ENCODE results near the gene PCTP.
A peak's percentile ranks its signal among the peaks of the same experiment; 100 is the strongest.

Gene PCTP

GRCh38 chr17:55750750-55751657 lies at the start of gene PCTP:
Gene PCTP, plus strand, starts transcription at chr17:55751051. Its CDS starts 53 bp downstream, at chr17:55751104.
- DNase-seq, result peak; percentile 75

GRCh38 chr17:55702150-55702549 lies 48.7 kb upstream of the PCTP start:
- no peak for DNase-seq

GRCh38 chr17:55704401-55704800 lies 46.5 kb upstream of the PCTP start:
- DNase-seq, result no peak

- no peak for DNase-seq
Observed at GRCh38 chr17:55705847-55706246, 45.0 kb upstream of the PCTP start.

- DNase-seq, result no peak
Observed at GRCh38 chr17:55706808-55707773, 43.8 kb upstream of the PCTP start.

GRCh38 chr17:55708175-55708974 lies 42.5 kb upstream of the PCTP start:
- no peak for DNase-seq

- DNase-seq, result no peak
Observed at GRCh38 chr17:55709440-55709839, 41.4 kb upstream of the PCTP start.

GRCh38 chr17:55709984-55710383 lies 40.9 kb upstream of the PCTP start:
- DNase-seq, result no peak

GRCh38 chr17:55710410-55710809 lies 40.4 kb upstream of the PCTP start:
- no peak for DNase-seq

GRCh38 chr17:55710829-55711496 lies 39.9 kb upstream of the PCTP start:
- DNase-seq, result no peak

- DNase-seq, result no peak
Observed at GRCh38 chr17:55717432-55717831, 33.4 kb upstream of the PCTP start.

- DNase-seq, result peak; percentile 39
Observed at GRCh38 chr17:55717898-55718735, 32.7 kb upstream of the PCTP start.

- no peak for DNase-seq
Observed at GRCh38 chr17:55720919-55721836, 29.7 kb upstream of the PCTP start.

GRCh38 chr17:55722016-55722736 lies 28.7 kb upstream of the PCTP start:
- no peak for DNase-seq

- no peak for DNase-seq
Observed at GRCh38 chr17:55722742-55723487, 27.9 kb upstream of the PCTP start, which contains the start of gene TMEM100. Gene TMEM100, minus strand, starts transcription at chr17:55722864. Its CDS starts 1,794 bp downstream, at chr17:55721070.

GRCh38 chr17:55723488-55723848 lies 27.4 kb upstream of the PCTP start:
- DNase-seq, result no peak

- peak; percentile 86 for DNase-seq
Observed at GRCh38 chr17:55726440-55726839, 24.4 kb upstream of the PCTP start.

- DNase-seq, result no peak
Observed at GRCh38 chr17:55727275-55727674, 23.6 kb upstream of the PCTP start.

Data from NCI-H2029 (cell line).